ENCODE data around the gene DCXR.

DNA sequence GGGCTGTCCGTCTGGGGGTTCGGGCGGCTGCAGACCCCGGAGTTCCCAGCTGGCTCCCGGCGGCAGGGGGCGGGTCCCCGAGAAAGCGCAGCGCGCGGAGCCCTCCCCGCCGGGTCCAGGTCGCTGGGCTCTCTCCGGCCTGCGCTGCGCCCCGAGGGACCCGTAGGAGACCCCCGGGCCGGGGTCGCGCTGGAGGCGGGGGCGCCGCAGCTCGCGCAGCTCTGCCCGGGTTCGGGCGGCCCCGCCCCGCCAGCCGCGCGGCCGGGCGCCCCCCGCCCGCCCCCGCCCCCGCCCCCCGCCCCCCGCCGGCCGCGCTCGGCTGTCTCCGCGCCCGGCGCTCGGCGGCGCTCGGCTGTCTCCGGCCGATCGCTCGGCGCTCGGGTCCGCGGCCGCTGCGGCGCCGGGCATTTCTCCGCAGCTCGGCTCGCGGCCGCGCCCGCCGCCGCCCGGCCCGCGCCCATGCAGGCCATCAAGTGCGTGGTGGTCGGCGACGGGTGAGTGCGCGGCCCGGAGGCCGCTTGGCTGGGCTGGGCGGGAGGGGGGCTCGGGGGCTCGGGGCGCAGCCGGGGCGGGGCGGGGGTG is 6.1 kb downstream of the DCXR start, which contains the start of gene RAC3:
- TF ChIP-seq, protein P1, sequence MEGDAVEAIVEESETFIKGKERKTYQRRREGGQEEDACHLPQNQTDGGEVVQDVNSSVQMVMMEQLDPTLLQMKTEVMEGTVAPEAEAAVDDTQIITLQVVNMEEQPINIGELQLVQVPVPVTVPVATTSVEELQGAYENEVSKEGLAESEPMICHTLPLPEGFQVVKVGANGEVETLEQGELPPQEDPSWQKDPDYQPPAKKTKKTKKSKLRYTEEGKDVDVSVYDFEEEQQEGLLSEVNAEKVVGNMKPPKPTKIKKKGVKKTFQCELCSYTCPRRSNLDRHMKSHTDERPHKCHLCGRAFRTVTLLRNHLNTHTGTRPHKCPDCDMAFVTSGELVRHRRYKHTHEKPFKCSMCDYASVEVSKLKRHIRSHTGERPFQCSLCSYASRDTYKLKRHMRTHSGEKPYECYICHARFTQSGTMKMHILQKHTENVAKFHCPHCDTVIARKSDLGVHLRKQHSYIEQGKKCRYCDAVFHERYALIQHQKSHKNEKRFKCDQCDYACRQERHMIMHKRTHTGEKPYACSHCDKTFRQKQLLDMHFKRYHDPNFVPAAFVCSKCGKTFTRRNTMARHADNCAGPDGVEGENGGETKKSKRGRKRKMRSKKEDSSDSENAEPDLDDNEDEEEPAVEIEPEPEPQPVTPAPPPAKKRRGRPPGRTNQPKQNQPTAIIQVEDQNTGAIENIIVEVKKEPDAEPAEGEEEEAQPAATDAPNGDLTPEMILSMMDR (IDR thresholded peaks at IDR 0.05) = no peak
- no peak for TF ChIP-seq POLR2A (IDR thresholded peaks at IDR 0.05)
